CD14-positive monocyte (primary cell): Measurements from ENCODE around the gene PRODH2. TPM values are rescaled to one million over a fixed set of nuclear protein-coding genes. Genes with fewer than 3 reads are reported as not detected.

ENCODE experiments used
- DNase-seq, 3 donors: peaks; one replicate each; pipeline ENCODE4 v3.0.0-alpha.2; 2011 to 2022
- H2AFZ ChIP-seq: 2 replicates; pipeline ENCODE4 v1.6.0; 2012; ENCODE audit warnings: mild to moderate bottlenecking, low read depth, low read length, inconsistent platforms; ENCODE audit not compliant: insufficient read depth, poor library complexity, severe bottlenecking
- H3K27ac ChIP-seq, 2 donors: 1 replicate in 1 of 2; 2 replicates in 1 of 2; pipeline ENCODE4 v1.5.1; 2012 to 2013; ENCODE audit warnings: low read length in 2 of 2, control low read depth in 1 of 2, inconsistent platforms in 1 of 2, low read depth in 1 of 2, mild to moderate bottlenecking in 1 of 2
- H3K27me3 ChIP-seq, 2 donors: one replicate each; pipeline versions ENCODE4 v1.6.0 to v1.6.1; 2011 to 2013; ENCODE audit warnings: low read length in 2 of 2; ENCODE audit not compliant: control insufficient read depth in 2 of 2, insufficient read depth in 2 of 2
- H3K36me3 ChIP-seq, 2 donors: replicated peaks in 1 of 2; 1 replicate in 1 of 2; 2 replicates in 1 of 2; pipeline versions ENCODE4 v1.5.1 to v1.6.1; 2012 to 2013; ENCODE audit warnings: low read length in 2 of 2, control low read depth in 1 of 2, inconsistent platforms in 1 of 2, mild to moderate bottlenecking in 1 of 2; ENCODE audit not compliant: insufficient read depth in 2 of 2, control insufficient read depth in 1 of 2
- H3K4me1 ChIP-seq, 2 donors: 1 replicate in 1 of 2; 2 replicates in 1 of 2; pipeline versions ENCODE4 v1.5.1 to v1.6.1; 2012 to 2013; ENCODE audit warnings: low read length in 2 of 2, control low read depth in 1 of 2, inconsistent platforms in 1 of 2, mild to moderate bottlenecking in 1 of 2, moderate library complexity in 1 of 2; ENCODE audit not compliant: insufficient read depth in 2 of 2, control insufficient read depth in 1 of 2
- H3K4me2 ChIP-seq: replicated peaks from 2 replicates; pipeline ENCODE3; 2012; ENCODE audit warnings: low read length, moderate library complexity, mild to moderate bottlenecking; ENCODE audit not compliant: poor library complexity, severe bottlenecking; ENCODE audit errors: extremely low read depth
- H3K4me3 ChIP-seq, 3 experiments: fragments of 200-600 bp in 1 of 3; sonication (generic) in 1 of 3; replicated peaks in 1 of 3; 1 replicate in 2 of 3; 2 replicates in 1 of 3; pipeline ENCODE4 v1.5.1; 2011 to 2013; ENCODE audit warnings: low read length in 3 of 3, mild to moderate bottlenecking in 3 of 3, control low read depth in 2 of 3, low read depth in 2 of 3, inconsistent platforms in 1 of 3, moderate library complexity in 1 of 3
- H3K79me2 ChIP-seq: 2 replicates; pipeline ENCODE4 v1.6.0; 2012; ENCODE audit warnings: mild to moderate bottlenecking, control low read depth, inconsistent platforms, low read length, moderate library complexity; ENCODE audit not compliant: insufficient read depth
- H3K9ac ChIP-seq: 2 replicates; pipeline ENCODE4 v1.6.0; 2017; ENCODE audit warnings: low read length, mild to moderate bottlenecking; ENCODE audit not compliant: insufficient read depth, poor library complexity, severe bottlenecking
- H3K9me3 ChIP-seq, 2 donors: replicated peaks in 1 of 2; 1 replicate in 1 of 2; 2 replicates in 1 of 2; pipeline versions ENCODE4 v1.5.1 to v1.6.1; 2012 to 2013; ENCODE audit warnings: low read length in 2 of 2, control low read depth in 1 of 2; ENCODE audit not compliant: control insufficient read depth in 1 of 2, insufficient read depth in 1 of 2
- H4K20me1 ChIP-seq: 2 replicates; pipeline ENCODE4 v1.6.0; 2012; ENCODE audit warnings: mild to moderate bottlenecking, low read length, control low read depth, moderate library complexity; ENCODE audit not compliant: insufficient read depth
- H3K27ac Mint-ChIP-seq, 7 donors: one replicate each; pipeline ENCODE4 v1.8.0; 2020; ENCODE audit warnings: mild to moderate bottlenecking in 7 of 7, mixed read lengths in 7 of 7, moderate library complexity in 6 of 7, inconsistent platforms in 2 of 7
- H3K27me3 Mint-ChIP-seq, 3 donors: one replicate each; pipeline ENCODE4 v1.8.0; 2021 to 2022; ENCODE audit warnings: low read depth in 3 of 3, mild to moderate bottlenecking in 3 of 3, mixed read lengths in 3 of 3, moderate library complexity in 3 of 3, inconsistent platforms in 1 of 3
- H3K36me3 Mint-ChIP-seq, 2 donors: one replicate each; pipeline ENCODE4 v1.8.0; 2020; ENCODE audit warnings: mixed read lengths in 2 of 2, inconsistent platforms in 1 of 2, mild to moderate bottlenecking in 1 of 2
- H3K4me1 Mint-ChIP-seq: one replicate; pipeline ENCODE4 v1.8.0; 2020; ENCODE audit warnings: mild to moderate bottlenecking, mixed read lengths
- H3K4me3 Mint-ChIP-seq, 2 donors: one replicate each; pipeline ENCODE4 v1.8.0; 2020; ENCODE audit warnings: mild to moderate bottlenecking in 2 of 2, mixed read lengths in 2 of 2, moderate library complexity in 1 of 2
- H3K9me3 Mint-ChIP-seq, 7 donors: one replicate each; pipeline ENCODE4 v1.8.0; 2020 to 2022; ENCODE audit warnings: mixed read lengths in 7 of 7, mild to moderate bottlenecking in 6 of 7, moderate library complexity in 6 of 7, inconsistent platforms in 2 of 7
- CTCF ChIP-seq: fragments of 200-600 bp; IDR thresholded peaks from one replicate; pipeline ENCODE4 v1.8.0; 2022; ENCODE audit warnings: antibody characterized with exemption, mild to moderate bottlenecking
- WGBS: methylation state at CpG from one replicate; pipeline ENCODE4 v1.1.5; 2013; ENCODE audit warnings: missing lambda C conversion rate; ENCODE audit not compliant: insufficient coverage; 5-methylcytosine and 5-hydroxymethylcytosine counted together
- intact Hi-C, 2 donors: fragments of 100-400 bp; cut with micrococcal nuclease; formaldehyde crosslinking; loops; one replicate each; pipeline versions ENCODE4 v1.15.0 to v1.15.1; 2023
- polyA plus RNA-seq, 3 donors: library from polyadenylated mRNA; depleted of rRNA in 1 of 3; unstranded in 2 of 3; stranded (reverse) in 1 of 3; fragments of 300-500 nt in 2 of 3; fragments of >200 nt in 1 of 3; fragmentation: Illumina TruSeq in 2 of 3; gene quantifications; 1 replicate in 2 of 3; 2 replicates in 1 of 3; pipeline ENCODE4 v1.2.3, GENCODE V29; 2012 to 2021

The PRODH2 gene
- polyA plus RNA-seq, 3 donors, result not detected

GRCh38 chr19:35853038-35853756 lies 40.6 kb upstream of the PRODH2 start:
- H3K27ac Mint-ChIP-seq, result peak overlapping the region in 1 of 7 donors; percentile 1
- Histone ChIP-seq H3K79me2 (no peaks in the 10 kb centered on the region), H3K4me2 (no peak overlapping the region), H3K27me3 (peaks cover 17 to 53% of the 10 kb centered on the region in 2 donors), H3K9ac (no peak overlapping the region), H3K36me3 (no peaks in the 10 kb centered on the region), H3K9me3 (peaks cover 0 to 6% of the 10 kb centered on the region in 2 donors), H4K20me1 (no peaks in the 10 kb centered on the region), H3K4me3 (no peak overlapping the region), H3K27ac (no peak overlapping the region), H2AFZ (no peak overlapping the region), H3K4me1 (peaks cover 5 to 14% of the 10 kb centered on the region in 2 donors)
- DNase-seq, result no peak
- peaks cover 0 to 15% (median 0%) of the 10 kb centered on the region in 7 donors for H3K9me3 Mint-ChIP-seq
- 78% methylated on average over 8 of the region's 8 CpGs for WGBS
- intact Hi-C loops, result no loop called here
- peaks cover 6% of the 10 kb centered on the region for H3K4me1 Mint-ChIP-seq
- no peaks in the 10 kb centered on the region for H3K36me3 Mint-ChIP-seq
- TF ChIP-seq CTCF, result no peak
- H3K4me3 Mint-ChIP-seq, result peak overlapping the region in 1 of 2 donors; percentile 23
- peaks cover 54 to 86% (median 59%) of the 10 kb centered on the region in 3 donors for H3K27me3 Mint-ChIP-seq

- Mint-ChIP-seq H3K36me3 (no peaks in the 10 kb centered on the region), H3K9me3 (peaks cover 0 to 15% (median 0%) of the 10 kb centered on the region in 7 donors), H3K27ac (peak within 1 kb of the TSS in 1 of 7 donors; percentile 1), H3K4me3 (peak within 1 kb of the TSS in 1 of 2 donors; percentile 23), H3K27me3 (peaks cover 51 to 86% (median 52%) of the 10 kb centered on the region in 3 donors), H3K4me1 (peaks cover 4% of the 10 kb centered on the region)
- no peaks in the 10 kb centered on the region for H3K79me2 ChIP-seq
- no peak for TF ChIP-seq CTCF
- no peak within 1 kb of the TSS for H3K9ac ChIP-seq
- no peak within 1 kb of the TSS for H3K4me3 ChIP-seq
- peaks cover 5 to 12% of the 10 kb centered on the region in 2 donors for H3K4me1 ChIP-seq
- H3K4me2 ChIP-seq, result no peak within 1 kb of the TSS
- H4K20me1 ChIP-seq, result no peaks in the 10 kb centered on the region
- 94% methylated on average over 4 of the region's 9 CpGs for WGBS
- no peak within 1 kb of the TSS for H2AFZ ChIP-seq
- no peak within 1 kb of the TSS for H3K27ac ChIP-seq
- DNase-seq, result no peak
- peaks cover 17 to 52% of the 10 kb centered on the region in 2 donors for H3K27me3 ChIP-seq
- H3K9me3 ChIP-seq, result peaks cover 0 to 6% of the 10 kb centered on the region in 2 donors
- no peaks in the 10 kb centered on the region for H3K36me3 ChIP-seq
- intact Hi-C loops, result no loop called here
Measured at GRCh38 chr19:35852029-35852780, 39.6 kb upstream of the PRODH2 start, which contains the start of gene NPHS1. Gene NPHS1 (minus strand): TSS chr19:35852504. CDS start chr19:35851837, 667 bp downstream.
